ENCODE results near the gene COL7A1. TPM values are rescaled to one million over a fixed set of nuclear protein-coding genes. Genes with fewer than 3 reads are reported as not detected.

Gene COL7A1
- total and polyA plus RNA-seq, 2 of the 8 experiments (the other 6 are each of a cell fraction or from before 2014, with no cell fraction given): 10.7 to 13.9 TPM

DNA sequence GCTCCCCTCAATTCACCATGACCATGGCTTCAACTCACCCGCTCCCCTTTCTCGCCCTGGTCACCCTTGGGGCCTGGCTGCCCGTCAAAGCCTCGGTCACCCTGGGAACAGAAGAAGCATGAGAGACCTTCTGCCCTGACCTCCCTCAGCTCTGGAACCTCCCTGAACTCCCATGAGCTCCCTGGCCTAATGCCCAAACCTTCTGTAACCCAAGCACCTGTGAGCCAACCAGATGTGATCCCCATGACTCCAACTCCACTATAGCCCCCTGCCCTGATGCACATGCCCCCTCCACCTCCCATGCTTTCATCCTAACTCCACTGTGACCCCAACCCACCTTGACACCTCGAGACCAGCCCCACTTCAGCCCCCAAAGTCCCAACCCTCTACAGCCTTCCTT, 28.0 kb downstream of the COL7A1 start (continued):
- TF ChIP-seq TEAD4 (IDR thresholded peaks at IDR 0.05; ENCODE audit: low read depth, low read length): no peak
- TF ChIP-seq CHD7 (IDR thresholded peaks at IDR 0.05; ENCODE audit: insufficient replicate concordance, low read length): no peak
- no peak for TF ChIP-seq JUND (IDR thresholded peaks at IDR 0.05; ENCODE audit: low read length)
- TF ChIP-seq EP300 (IDR thresholded peaks at IDR 0.05; ENCODE audit: borderline replicate concordance in 1 of 2, low read depth in 2 of 2, low read length in 2 of 2): no peak
- TF ChIP-seq CEBPB (IDR thresholded peaks at IDR 0.05; ENCODE audit: low read depth, low read length): no peak
- TF ChIP-seq BCL11A (IDR thresholded peaks at IDR 0.05; ENCODE audit: low read depth in 2 of 2, low read length in 2 of 2): no peak

All from H1 (cell line).